Keratinocyte (primary cell): Measurements from ENCODE around the gene TMEM202. TPM values are rescaled to one million over a fixed set of nuclear protein-coding genes. Genes with fewer than 3 reads are reported as not detected.

Source experiments
- DNase-seq: peaks from one replicate; pipeline ENCODE4 v3.0.0-alpha.2; 2011; ENCODE audit warnings: low read depth, missing footprints, low spot score
- FAIRE-seq: peaks from 2 replicates; lab custom pipeline; 2011; peaks lifted over from hg19 to GRCh38; lab: Jason Lieb, UNC
- H2AFZ ChIP-seq: 2 replicates; pipeline ENCODE4 v1.6.0; 2012; ENCODE audit warnings: low read length, control low read depth, inconsistent platforms; ENCODE audit not compliant: control insufficient read depth
- H3K27ac ChIP-seq: 2 replicates; pipeline ENCODE4 v1.5.1; 2011; ENCODE audit warnings: low read length; ENCODE audit not compliant: control insufficient read depth, insufficient read depth
- H3K27me3 ChIP-seq: 3 replicates; pipeline ENCODE4 v1.6.0; 2011; ENCODE audit warnings: low read length; ENCODE audit not compliant: control insufficient read depth, insufficient read depth; ENCODE audit errors: extremely low read depth
- H3K36me3 ChIP-seq, 2 experiments: 2 replicates in 1 of 2; 3 replicates in 1 of 2; pipeline ENCODE4 v1.5.1; 2011; ENCODE audit warnings: low read length in 2 of 2, mild to moderate bottlenecking in 1 of 2; ENCODE audit not compliant: control insufficient read depth in 2 of 2, insufficient read depth in 2 of 2; ENCODE audit errors: extremely low read depth in 1 of 2
- H3K4me1 ChIP-seq: 3 replicates; pipeline ENCODE4 v1.5.1; 2011; ENCODE audit warnings: low read length; ENCODE audit not compliant: control insufficient read depth, insufficient read depth; ENCODE audit errors: extremely low read depth
- H3K4me2 ChIP-seq: 3 replicates; pipeline ENCODE4 v1.6.0; 2011; ENCODE audit warnings: low read depth, low read length; ENCODE audit not compliant: control insufficient read depth, insufficient read depth; ENCODE audit errors: extremely low read depth
- H3K4me3 ChIP-seq, 3 experiments: fragments of 200-600 bp in 1 of 3; sonication (generic) in 1 of 3; 2 replicates in 2 of 3; 3 replicates in 1 of 3; pipeline ENCODE4 v1.5.1; 2011 to 2016; ENCODE audit warnings: low read length in 3 of 3, mild to moderate bottlenecking in 3 of 3, control low read depth in 2 of 3, inconsistent platforms in 1 of 3, low read depth in 1 of 3, mixed read lengths in 1 of 3, mixed run types in 1 of 3, moderate library complexity in 1 of 3; ENCODE audit not compliant: control insufficient read depth in 2 of 3, insufficient read depth in 2 of 3; ENCODE audit errors: extremely low read depth in 1 of 3
- H3K79me2 ChIP-seq: 2 replicates; pipeline ENCODE4 v1.6.0; 2012; ENCODE audit warnings: low read length; ENCODE audit not compliant: control insufficient read depth, insufficient read depth
- H3K9ac ChIP-seq: 3 replicates; pipeline ENCODE4 v1.6.0; 2011; ENCODE audit warnings: low read length; ENCODE audit not compliant: control insufficient read depth, insufficient read depth; ENCODE audit errors: extremely low read depth
- H3K9me1 ChIP-seq: 3 replicates; pipeline ENCODE4 v1.6.0; 2011; ENCODE audit warnings: low read length; ENCODE audit not compliant: control insufficient read depth, insufficient read depth; ENCODE audit errors: extremely low read depth
- H3K9me3 ChIP-seq: 2 replicates; pipeline ENCODE4 v1.5.1; 2012; ENCODE audit warnings: low read depth, low read length; ENCODE audit not compliant: control insufficient read depth
- H4K20me1 ChIP-seq: 3 replicates; pipeline ENCODE4 v1.6.0; 2011; ENCODE audit warnings: low read length; ENCODE audit not compliant: control insufficient read depth, insufficient read depth; ENCODE audit errors: extremely low read depth
- EZH2 ChIP-seq: IDR thresholded peaks from one replicate; pipeline ENCODE4 v1.6.1; 2012; ENCODE audit warnings: inconsistent platforms, mild to moderate bottlenecking, low read length, moderate library complexity
- dilution Hi-C: fragments of 300-500 bp; cut with MboI; formaldehyde crosslinking; loops from one replicate; pipeline ENCODE4 v1.7.0; 2020; ENCODE audit warnings: low sequenced_read_pairs; ENCODE audit not compliant: extremely low pct_ligation_motif_present
- polyA plus RNA-seq, 5 experiments: library from polyadenylated mRNA; depleted of rRNA in 3 of 5; stranded (reverse) in 3 of 5; stranded (forward) in 1 of 5; unstranded in 1 of 5; fragments of >200 nt; gene quantifications; 1 replicate in 1 of 5; 2 replicates in 3 of 5; 3 replicates in 1 of 5; pipeline versions ENCODE4 v1.2.1 to v1.2.3, GENCODE V29; 2011 to 2012; ENCODE audit warnings: missing spikeins in 2 of 5, low read depth in 1 of 5, low replicate concordance in 1 of 5
- TF ChIP-seq, protein P1 (sequence below), 3 experiments: IDR thresholded peaks in 1 of 3; conservative IDR thresholded peaks in 1 of 3; optimal IDR thresholded peaks in 1 of 3; 2 replicates in 2 of 3; 3 replicates in 1 of 3; pipeline versions ENCODE3 to v1.5.1; 2011; ENCODE audit warnings: low read length in 3 of 3, mild to moderate bottlenecking in 3 of 3, moderate library complexity in 2 of 3, control low read depth in 1 of 3, inconsistent platforms in 1 of 3; ENCODE audit not compliant: insufficient read depth in 2 of 3; ENCODE audit errors: extremely low read depth in 1 of 3

Gene TMEM202
- polyA plus RNA-seq, 1 donor (not counting 4 experiments of a cell fraction or from before 2014, with no cell fraction given) = not detected

- dilution Hi-C loops = no loop called here
Measured at GRCh38 chr15:72445426-72445825, 47.3 kb downstream of the TMEM202 start.

GRCh38 chr15:72450805-72451204, 52.7 kb downstream of the TMEM202 start:
- dilution Hi-C loops = no loop called here
- Histone ChIP-seq H4K20me1 (no peaks in the 10 kb centered on the region), H3K9me3 (no peaks in the 10 kb centered on the region), H3K27ac (no peak overlapping the region), H3K4me2 (no peak overlapping the region), H3K4me1 (no peaks in the 10 kb centered on the region), H3K9me1 (no peaks in the 10 kb centered on the region), H3K4me3 (no peak overlapping the region), H2AFZ (no peak overlapping the region), H3K27me3 (no peaks in the 10 kb centered on the region), H3K9ac (no peak overlapping the region), H3K79me2 (no peaks in the 10 kb centered on the region), H3K36me3 (no peaks in the 10 kb centered on the region)
- FAIRE-seq = no peak
- TF ChIP-seq EZH2 = no peak
- TF ChIP-seq, protein P1, sequence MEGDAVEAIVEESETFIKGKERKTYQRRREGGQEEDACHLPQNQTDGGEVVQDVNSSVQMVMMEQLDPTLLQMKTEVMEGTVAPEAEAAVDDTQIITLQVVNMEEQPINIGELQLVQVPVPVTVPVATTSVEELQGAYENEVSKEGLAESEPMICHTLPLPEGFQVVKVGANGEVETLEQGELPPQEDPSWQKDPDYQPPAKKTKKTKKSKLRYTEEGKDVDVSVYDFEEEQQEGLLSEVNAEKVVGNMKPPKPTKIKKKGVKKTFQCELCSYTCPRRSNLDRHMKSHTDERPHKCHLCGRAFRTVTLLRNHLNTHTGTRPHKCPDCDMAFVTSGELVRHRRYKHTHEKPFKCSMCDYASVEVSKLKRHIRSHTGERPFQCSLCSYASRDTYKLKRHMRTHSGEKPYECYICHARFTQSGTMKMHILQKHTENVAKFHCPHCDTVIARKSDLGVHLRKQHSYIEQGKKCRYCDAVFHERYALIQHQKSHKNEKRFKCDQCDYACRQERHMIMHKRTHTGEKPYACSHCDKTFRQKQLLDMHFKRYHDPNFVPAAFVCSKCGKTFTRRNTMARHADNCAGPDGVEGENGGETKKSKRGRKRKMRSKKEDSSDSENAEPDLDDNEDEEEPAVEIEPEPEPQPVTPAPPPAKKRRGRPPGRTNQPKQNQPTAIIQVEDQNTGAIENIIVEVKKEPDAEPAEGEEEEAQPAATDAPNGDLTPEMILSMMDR (optimal IDR thresholded peaks at IDR 0.05 in 1 of 3, IDR thresholded peaks at IDR 0.05 in 1 of 3, conservative IDR thresholded peaks at IDR 0.05 in 1 of 3; ENCODE audit: extremely low read depth in 1 of 3, insufficient read depth in 2 of 3, low read length in 3 of 3) = no peak
- no peak for DNase-seq

More at GRCh38 chr15:72445426-72445825, 47.3 kb downstream of the TMEM202 start:
- Histone ChIP-seq H3K27me3 (no peaks in the 10 kb centered on the region), H3K9me3 (no peaks in the 10 kb centered on the region), H2AFZ (no peak overlapping the region), H3K4me1 (no peaks in the 10 kb centered on the region), H3K36me3 (no peaks in the 10 kb centered on the region), H3K79me2 (no peaks in the 10 kb centered on the region), H3K4me3 (no peak overlapping the region), H3K4me2 (no peak overlapping the region), H3K27ac (no peak overlapping the region), H3K9me1 (no peaks in the 10 kb centered on the region), H3K9ac (no peak overlapping the region), H4K20me1 (no peaks in the 10 kb centered on the region)
- TF ChIP-seq EZH2 = no peak
- TF ChIP-seq, protein P1 (optimal IDR thresholded peaks at IDR 0.05 in 1 of 3, IDR thresholded peaks at IDR 0.05 in 1 of 3, conservative IDR thresholded peaks at IDR 0.05 in 1 of 3; ENCODE audit: extremely low read depth in 1 of 3, insufficient read depth in 2 of 3, low read length in 3 of 3) = no peak
- DNase-seq (no peak), FAIRE-seq (no peak)
